ENCODE data around the gene DCX.

The DCX gene

DNA sequence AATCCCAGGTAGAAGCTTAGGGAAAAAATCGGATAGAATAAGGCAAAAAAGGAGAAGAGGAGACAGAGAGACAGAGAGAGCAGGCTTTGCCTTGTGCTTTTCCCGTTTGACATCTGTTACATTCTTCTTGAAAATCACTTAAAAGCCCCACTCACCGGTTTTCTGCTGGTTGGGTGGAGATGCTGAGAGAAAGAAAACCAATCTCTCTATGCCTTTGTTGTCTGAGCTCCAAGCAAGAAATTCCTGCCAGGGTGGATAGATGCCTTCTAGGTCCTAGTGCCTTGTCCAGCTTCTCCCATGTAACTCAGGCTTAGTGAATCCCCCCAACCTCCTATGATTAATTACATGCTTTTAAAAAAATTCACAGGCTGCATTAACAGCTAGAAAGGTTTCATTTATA lies at the start of gene DCX:
DCX (minus strand) TSS at position 210 of the 400 bp plus-strand sequence. CDS start 1,794 bp downstream, outside the sequence.
- DNase-seq (ENCODE audit: low read depth in 1 of 2, low spot score in 1 of 2), result no peak

DNA sequence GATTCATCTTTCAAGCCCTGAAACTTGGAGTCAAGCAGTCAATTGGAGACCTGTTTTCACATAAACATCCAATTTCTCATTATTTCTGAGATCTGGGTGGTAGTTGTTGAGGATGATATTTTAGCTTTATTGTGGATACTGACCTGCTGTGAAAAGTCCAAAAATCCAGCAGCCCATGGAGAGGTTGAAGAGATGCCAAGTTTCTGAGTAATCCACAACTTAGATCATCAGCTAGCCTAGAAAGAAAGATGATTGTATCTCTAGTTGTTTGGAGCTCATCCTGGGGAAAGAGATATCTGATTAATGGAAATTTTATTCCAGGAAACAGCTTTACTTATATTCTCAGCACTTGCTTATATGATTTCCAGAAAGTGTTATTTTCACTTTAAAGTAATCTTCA lies 48.6 kb upstream of the DCX start:
- DNase-seq (ENCODE audit: low read depth in 1 of 2, low spot score in 1 of 2), result no peak

GRCh38 chrX:111447298-111447697 lies 35.3 kb upstream of the DCX start:
- DNase-seq (ENCODE audit: low read depth in 1 of 2, low spot score in 1 of 2), result no peak

GRCh38 chrX:111445485-111445884 lies 33.5 kb upstream of the DCX start:
- DNase-seq (ENCODE audit: low read depth in 1 of 2, low spot score in 1 of 2), result no peak

DNA sequence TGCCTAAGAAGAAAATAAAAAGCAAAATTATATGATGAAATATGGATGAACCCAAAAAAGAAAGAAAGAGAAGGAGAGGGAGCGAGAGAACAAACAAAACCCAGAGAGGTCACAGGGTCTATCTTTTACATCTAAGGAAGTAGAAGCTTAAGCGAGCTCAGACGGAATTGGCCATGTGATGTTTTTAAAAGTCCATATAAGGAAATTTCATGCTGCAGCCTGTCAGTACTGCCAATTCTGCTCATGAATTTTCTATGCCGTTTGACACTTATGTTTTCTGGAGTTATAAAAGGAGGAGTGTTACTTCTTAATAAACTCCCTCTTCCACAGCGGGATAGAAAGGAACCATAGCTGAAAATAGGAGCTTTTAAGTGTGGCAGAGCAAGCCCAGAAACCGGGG lies 32.9 kb upstream of the DCX start:
- no peak for DNase-seq (ENCODE audit: low read depth in 1 of 2, low spot score in 1 of 2)

DNA sequence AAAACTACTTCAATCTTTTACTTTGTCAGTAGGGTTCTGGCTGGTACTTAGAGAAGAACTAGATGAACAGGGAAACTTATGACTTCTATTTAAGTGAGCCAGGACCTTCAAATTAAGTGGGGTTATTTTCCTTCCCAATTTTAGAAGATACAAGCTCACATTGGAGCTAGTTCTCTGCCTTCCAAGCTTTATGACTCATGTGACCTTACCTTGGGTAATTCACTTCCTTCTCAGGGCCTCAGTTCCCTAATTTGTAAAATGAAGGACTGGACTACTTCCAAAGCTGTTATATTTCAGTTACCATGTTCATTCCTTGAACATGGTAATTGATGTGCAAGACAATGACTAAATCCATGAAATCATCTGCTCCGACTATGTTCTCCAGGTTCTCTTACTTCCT lies 32.0 kb upstream of the DCX start:
- DNase-seq (ENCODE audit: low read depth in 1 of 2, low spot score in 1 of 2), result no peak

DNA sequence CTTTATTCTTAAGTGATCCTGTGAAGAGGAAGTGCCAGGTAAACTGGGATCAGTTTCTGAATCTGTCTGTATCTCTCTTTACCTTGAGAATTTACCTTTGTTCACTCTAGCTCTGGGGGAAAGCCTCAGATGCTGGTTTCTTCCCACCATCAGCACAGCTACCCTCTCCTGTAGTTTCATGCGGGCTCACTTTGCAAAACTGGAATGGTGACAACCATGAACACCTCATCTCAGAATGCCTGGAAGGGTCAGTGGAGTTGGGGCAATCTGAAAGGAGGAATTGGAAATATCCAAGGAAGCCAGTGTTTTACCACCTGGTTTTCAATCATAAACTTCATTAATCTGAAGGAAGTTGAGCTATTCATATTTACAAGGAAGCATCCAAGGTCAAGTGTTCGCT lies 30.8 kb upstream of the DCX start:
- DNase-seq (ENCODE audit: low read depth in 1 of 2, low spot score in 1 of 2), result no peak

DNA sequence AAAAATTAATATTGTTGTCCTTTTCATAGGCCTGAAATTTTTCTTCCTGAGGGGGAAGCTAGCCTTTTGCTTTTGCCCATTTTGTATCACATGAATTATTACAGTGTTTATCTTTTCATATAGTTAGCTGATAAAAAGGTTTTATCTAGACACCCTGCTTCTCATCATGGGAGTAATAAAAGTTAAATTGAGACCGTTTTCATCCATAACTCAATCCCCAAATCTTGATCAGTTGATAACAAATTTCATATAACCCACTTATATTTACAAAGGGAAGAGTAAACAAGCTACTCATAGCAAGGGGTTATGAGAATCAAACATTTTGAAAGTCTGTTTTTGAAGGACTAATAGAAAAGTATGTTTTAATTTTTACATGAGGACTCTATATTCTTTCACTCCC lies 23.5 kb upstream of the DCX start:
- no peak for DNase-seq (ENCODE audit: low read depth in 1 of 2, low spot score in 1 of 2)

GRCh38 chrX:111431001-111431400 lies 19.0 kb upstream of the DCX start:
- DNase-seq (ENCODE audit: low read depth in 1 of 2, low spot score in 1 of 2), result no peak

DNA sequence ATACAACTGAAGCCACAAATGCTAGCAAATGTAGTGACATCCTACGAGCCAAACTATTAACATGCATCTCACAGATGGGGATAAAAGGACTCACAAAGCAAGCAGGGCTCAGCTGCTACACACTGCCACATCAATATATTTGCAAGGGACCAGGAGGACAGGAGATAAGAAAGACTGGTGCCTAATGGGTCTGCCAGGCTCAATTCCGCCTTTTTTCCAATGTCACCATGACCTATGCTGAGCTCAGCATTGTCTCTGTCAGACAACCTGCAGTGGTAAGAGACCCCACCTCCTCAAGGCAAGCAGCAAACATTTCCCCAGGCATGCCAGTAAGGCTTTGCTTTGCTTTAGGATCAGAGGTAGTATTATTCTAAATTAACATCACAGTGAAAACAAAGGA lies 435 bp downstream of the DCX start:
- DNase-seq (ENCODE audit: low read depth in 1 of 2, low spot score in 1 of 2), result no peak

DNA sequence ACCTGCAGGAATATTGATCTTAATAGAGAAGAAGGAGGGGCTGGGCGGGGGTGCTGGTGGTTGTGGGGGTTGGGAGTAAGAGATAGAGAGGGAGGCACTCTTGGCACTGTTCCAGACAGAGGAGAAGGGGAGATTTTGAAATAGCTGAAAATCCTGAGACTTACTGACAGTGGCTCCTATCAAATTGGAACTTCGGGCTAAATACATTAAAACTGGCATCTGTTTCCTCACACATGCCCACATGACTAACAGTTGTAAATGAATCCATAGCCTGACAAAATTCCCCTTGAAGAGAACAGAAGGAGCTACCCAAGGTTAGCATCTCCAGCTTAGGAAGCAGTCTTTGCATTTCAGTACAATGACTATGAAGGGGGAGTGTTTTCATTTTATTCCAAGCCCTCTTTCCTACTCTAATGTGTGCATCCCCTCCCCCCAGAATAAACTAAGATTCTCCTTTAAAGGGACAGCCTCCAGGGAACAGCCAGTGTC lies 1.4 kb downstream of the DCX start:
- DNase-seq (ENCODE audit: low read depth in 1 of 2, low spot score in 1 of 2), result no peak

DNA sequence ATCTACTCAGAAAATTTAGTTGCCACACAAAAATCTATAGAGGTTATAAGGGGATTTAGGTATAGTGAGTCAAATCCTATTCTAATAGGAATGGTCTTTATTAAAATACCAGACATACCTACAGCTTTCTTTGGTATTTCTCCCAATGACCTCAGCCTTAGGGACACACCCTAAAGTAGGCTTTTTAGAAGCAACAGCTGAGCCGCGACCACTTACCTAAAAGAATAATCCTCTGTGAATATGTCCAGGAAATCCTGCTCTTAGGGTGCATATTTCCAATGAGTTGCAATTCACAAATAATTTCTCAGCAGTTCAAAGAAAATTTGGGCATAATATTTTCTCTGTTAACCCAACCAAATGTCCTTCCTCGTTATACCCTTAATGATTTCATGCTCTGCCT lies 2.7 kb downstream of the DCX start:
- no peak for DNase-seq (ENCODE audit: low read depth in 1 of 2, low spot score in 1 of 2)

DNA sequence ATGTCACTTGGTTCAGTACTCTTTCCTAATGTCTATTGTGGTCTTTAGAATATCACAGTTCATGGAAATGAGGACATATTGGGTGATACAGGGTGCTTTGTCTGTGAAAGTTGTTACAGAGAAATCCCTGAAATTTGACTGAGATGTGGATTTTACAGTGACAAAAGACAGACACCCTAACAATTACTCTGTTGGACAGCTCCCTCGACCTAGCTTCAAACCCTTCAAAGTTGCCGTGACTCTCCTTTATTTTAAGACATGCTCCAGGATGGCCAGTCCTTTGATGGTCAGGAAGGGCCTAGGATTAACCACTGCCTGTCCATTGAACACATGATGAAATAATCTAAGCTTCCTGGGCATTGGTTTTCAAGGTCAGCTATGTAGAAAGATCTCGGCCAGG lies 4.0 kb downstream of the DCX start:
- no peak for DNase-seq (ENCODE audit: low read depth in 1 of 2, low spot score in 1 of 2)

- no peak for DNase-seq (ENCODE audit: low read depth in 1 of 2, low spot score in 1 of 2)
Observed at GRCh38 chrX:111402344-111402743, 9.6 kb downstream of the DCX start.

- DNase-seq (ENCODE audit: low read depth in 1 of 2, low spot score in 1 of 2), result no peak
Observed at GRCh38 chrX:111395149-111395548, 16.8 kb downstream of the DCX start.

DNA sequence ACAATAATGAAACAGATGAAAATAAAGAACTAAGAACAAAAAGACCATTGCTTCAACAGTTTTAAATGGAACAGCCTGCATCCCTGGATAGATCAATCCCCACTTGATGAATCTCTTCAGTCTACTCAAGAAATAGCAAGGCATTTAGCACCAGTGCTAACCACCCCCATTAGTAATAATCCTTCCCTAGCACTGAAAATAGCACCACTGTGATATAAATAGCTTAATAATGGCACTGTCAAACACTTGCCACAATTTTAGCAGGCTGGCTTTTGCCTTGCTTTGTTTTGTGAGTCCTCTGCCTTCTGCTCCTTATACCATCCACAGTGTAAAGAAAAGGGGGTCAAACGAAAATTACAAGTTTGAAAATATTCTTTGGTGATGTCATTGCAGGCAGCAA lies 17.4 kb downstream of the DCX start:
- DNase-seq (ENCODE audit: low read depth in 1 of 2, low spot score in 1 of 2), result no peak

DNA sequence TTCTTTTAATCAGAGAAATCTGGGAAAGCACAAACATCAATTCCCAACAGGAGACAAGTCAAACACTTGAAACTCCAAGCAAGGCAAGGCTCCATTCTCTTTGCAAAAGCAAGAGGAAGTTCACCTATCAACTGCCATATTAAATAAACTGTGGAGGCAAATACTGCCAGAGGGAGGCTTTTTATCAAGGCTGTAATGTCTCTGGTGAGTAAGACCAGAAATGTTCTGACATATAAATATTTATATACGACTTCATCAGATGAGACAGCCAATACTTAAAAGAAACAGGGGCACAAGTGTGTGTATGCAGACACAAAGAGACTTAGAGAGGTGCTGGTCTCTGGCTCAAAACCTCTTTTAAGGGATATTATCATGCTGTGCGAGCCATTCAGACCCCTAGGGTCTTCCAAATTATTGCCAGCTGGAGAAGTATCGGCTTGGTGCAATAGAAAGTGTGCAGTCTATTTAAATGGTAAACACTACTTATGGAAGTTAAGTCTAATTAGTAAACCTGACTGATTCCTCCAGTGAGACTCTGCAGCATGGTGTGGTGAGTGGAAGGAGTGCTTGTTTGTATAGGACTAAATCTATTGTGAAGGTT lies 24.4 kb downstream of the DCX start:
- no peak for DNase-seq (ENCODE audit: low read depth in 1 of 2, low spot score in 1 of 2)

GRCh38 chrX:111386615-111387233 lies 25.3 kb downstream of the DCX start:
- DNase-seq (ENCODE audit: low read depth in 1 of 2, low spot score in 1 of 2), result no peak

DNA sequence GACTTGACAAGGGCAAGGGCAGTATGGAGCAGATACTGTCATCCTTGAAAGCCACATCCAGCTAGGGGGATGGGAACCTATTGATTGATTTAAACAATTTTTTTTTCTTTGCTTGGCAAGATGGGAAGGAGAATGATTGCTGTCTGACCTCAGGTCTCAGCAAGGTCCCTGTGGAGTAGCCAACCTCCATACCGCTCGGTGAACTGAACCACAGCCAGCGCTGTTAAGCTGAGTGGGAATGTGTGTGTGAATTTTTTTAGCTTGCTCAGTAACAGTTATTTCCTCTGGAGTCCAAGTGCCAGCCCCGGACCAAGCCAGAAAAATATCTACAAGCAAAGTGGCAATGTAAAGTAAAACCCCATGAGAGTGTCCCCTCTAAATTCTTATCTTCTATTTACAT lies 25.9 kb downstream of the DCX start:
- no peak for DNase-seq (ENCODE audit: low read depth in 1 of 2, low spot score in 1 of 2)

GRCh38 chrX:111382277-111382676 lies 29.7 kb downstream of the DCX start:
- DNase-seq (ENCODE audit: low read depth in 1 of 2, low spot score in 1 of 2), result no peak

DNA sequence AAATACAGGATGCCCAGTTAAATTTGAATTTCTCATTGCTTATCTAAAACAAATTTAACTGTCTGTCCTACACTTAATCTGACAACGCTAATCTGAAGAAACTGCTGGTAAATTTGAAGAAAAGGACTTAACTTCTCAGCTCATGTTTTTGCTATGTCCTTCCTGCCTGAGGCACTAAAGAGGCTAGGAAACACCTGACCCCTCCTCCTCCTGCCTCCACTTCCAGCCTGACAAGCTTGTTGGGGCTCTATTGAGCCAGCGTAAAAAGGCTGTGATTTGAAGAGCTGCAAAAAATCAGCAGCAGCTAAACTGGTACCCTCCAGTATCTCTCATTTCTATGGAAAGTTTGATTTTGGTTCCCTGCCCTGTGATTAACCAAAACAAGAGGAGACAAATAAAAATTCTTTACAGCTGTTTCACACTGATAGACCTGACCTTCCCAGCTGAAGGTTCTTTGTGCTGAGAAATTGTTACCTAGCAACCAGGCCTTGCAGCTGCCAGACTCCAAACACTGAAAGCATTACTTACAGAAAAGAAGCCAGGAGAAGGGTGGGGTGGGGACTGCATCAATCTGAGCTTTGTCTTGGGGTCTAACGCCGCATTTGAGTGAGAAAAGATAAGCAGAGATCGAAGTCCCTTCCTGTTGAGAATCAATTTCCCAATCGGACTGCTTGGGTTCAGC lies 35.0 kb downstream of the DCX start:
- no peak for DNase-seq (ENCODE audit: low read depth in 1 of 2, low spot score in 1 of 2)

GRCh38 chrX:111376486-111376885 lies 35.5 kb downstream of the DCX start:
- no peak for DNase-seq (ENCODE audit: low read depth in 1 of 2, low spot score in 1 of 2)

DNA sequence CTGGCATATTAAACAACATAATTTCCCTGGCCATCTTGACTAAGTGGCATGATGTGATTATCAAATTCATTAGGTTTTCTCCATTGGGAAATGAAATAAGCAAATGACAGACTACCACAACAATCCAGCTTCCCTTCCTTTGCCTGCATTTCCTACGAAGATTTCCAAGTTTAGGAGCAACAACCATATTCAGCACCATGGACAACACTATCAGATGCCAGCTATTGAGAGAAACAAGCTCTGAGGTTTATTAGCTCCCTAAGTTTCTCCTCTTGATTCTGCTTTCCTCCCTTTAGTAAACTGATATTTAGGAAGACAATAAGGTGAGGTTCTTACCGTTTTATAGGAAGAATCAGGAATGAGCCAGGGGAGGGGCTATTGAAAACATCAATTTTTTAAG lies 36.2 kb downstream of the DCX start:
- no peak for DNase-seq (ENCODE audit: low read depth in 1 of 2, low spot score in 1 of 2)

Data from activated CD4-positive, alpha-beta T cell treated with anti-CD3 and anti-CD28 coated beads, Interleukin-2, amount 50 U/mL, for 24 hours (primary cell).